Neural cell (in vitro differentiated cells): ENCODE measurements around the gene AFF3. TPM values are rescaled to one million over a fixed set of nuclear protein-coding genes. Genes with fewer than 3 reads are reported as not detected.
A peak's percentile ranks its signal among the peaks of the same experiment; 100 is the strongest.

Experiments
- H2AFZ ChIP-seq: fragments of 200-600, 300-800 bp; sonication (generic), shearing (Covaris generic); 2 replicates; pipeline ENCODE4 v1.6.0; 2014; ENCODE audit warnings: low read depth, mild to moderate bottlenecking, antibody characterized with exemption, low read length, moderate library complexity
- H3F3A ChIP-seq: fragments of 200-600 bp; shearing (Covaris generic); 2 replicates; pipeline ENCODE4 v1.6.1; 2016; ENCODE audit warnings: mild to moderate bottlenecking, moderate library complexity, mixed read lengths, antibody characterized with exemption, low read length; ENCODE audit not compliant: insufficient read depth, poor library complexity, severe bottlenecking
- H3K27ac ChIP-seq: fragments of 200-600, 300-800 bp; sonication (generic), shearing (Covaris generic); 2 replicates; pipeline ENCODE4 v1.5.1; 2014; ENCODE audit warnings: mild to moderate bottlenecking, low read length, moderate library complexity
- H3K27me3 ChIP-seq: fragments of 300-800, 200-600 bp; sonication (generic), shearing (Covaris generic); 2 replicates; pipeline ENCODE4 v1.6.0; 2014; ENCODE audit warnings: mild to moderate bottlenecking, low read depth, low read length, moderate library complexity; ENCODE audit not compliant: insufficient read depth
- H3K36me3 ChIP-seq: fragments of 300-800, 200-600 bp; sonication (generic), shearing (Covaris generic); 2 replicates; pipeline ENCODE4 v1.5.1; 2014; ENCODE audit warnings: mild to moderate bottlenecking, antibody characterized with exemption, low read length, moderate library complexity; ENCODE audit not compliant: insufficient read depth
- H3K4me2 ChIP-seq: fragments of 300-800, 200-600 bp; sonication (generic), shearing (Covaris generic); 2 replicates; pipeline ENCODE4 v1.6.0; 2014; ENCODE audit warnings: mild to moderate bottlenecking, low read length
- H3K4me3 ChIP-seq: fragments of 300-800, 200-600 bp; sonication (generic), shearing (Covaris generic); 2 replicates; pipeline ENCODE4 v1.5.1; 2014; ENCODE audit warnings: mild to moderate bottlenecking, low read length, moderate library complexity
- H3K79me2 ChIP-seq: fragments of 200-600 bp; shearing (Covaris generic); replicated peaks from 2 replicates; pipeline ENCODE4 v1.6.0; 2014; ENCODE audit warnings: mild to moderate bottlenecking, low read length, moderate library complexity; ENCODE audit not compliant: insufficient read depth
- H3K9ac ChIP-seq: fragments of 300-800, 200-600 bp; sonication (generic), shearing (Covaris generic); 2 replicates; pipeline ENCODE4 v1.6.1; 2016; ENCODE audit warnings: mild to moderate bottlenecking, low read length, mixed read lengths
- H3K9me2 ChIP-seq: fragments of 200-600 bp; shearing (Covaris generic); 2 replicates; pipeline ENCODE4 v1.6.1; 2016; ENCODE audit warnings: mild to moderate bottlenecking, low read length, mixed read lengths; ENCODE audit not compliant: insufficient read depth
- H3K9me3 ChIP-seq: fragments of 200-600, 300-800 bp; sonication (generic), shearing (Covaris generic); 2 replicates; pipeline ENCODE4 v1.6.1; 2016; ENCODE audit warnings: mild to moderate bottlenecking, mixed run types, low read length, moderate library complexity, mixed read lengths
- H4K20me1 ChIP-seq: fragments of 200-600 bp; shearing (Covaris generic); 2 replicates; pipeline ENCODE4 v1.6.1; 2016; ENCODE audit warnings: mild to moderate bottlenecking, mixed run types; ENCODE audit not compliant: insufficient read depth
- EP300 ChIP-seq: fragments of 450-650 bp; conservative IDR thresholded peaks from 2 replicates; pipeline ENCODE4 v1.6.1; 2014; ENCODE audit warnings: antibody characterized with exemption, mild to moderate bottlenecking, moderate library complexity; ENCODE audit not compliant: poor library complexity, severe bottlenecking
- EZH2 ChIP-seq: fragments of 200-600, 300-800 bp; shearing (Covaris generic), sonication (generic); IDR thresholded peaks from 2 replicates; pipeline ENCODE4 v1.6.1; 2014; ENCODE audit warnings: antibody characterized with exemption, low read length, borderline replicate concordance, mild to moderate bottlenecking; ENCODE audit not compliant: insufficient read depth, poor library complexity, severe bottlenecking
- MXI1 ChIP-seq: fragments of 450-650 bp; conservative IDR thresholded peaks from 2 replicates; pipeline ENCODE4 v1.6.1; 2014; ENCODE audit warnings: antibody characterized with exemption, mild to moderate bottlenecking; ENCODE audit not compliant: poor library complexity, severe bottlenecking
- RAD21 ChIP-seq: fragments of 450-650 bp; conservative IDR thresholded peaks from 2 replicates; pipeline ENCODE4 v1.6.1; 2014; ENCODE audit warnings: antibody characterized with exemption, mild to moderate bottlenecking, moderate library complexity
- SMC3 ChIP-seq: fragments of 450-650 bp; conservative IDR thresholded peaks from 2 replicates; pipeline ENCODE4 v1.6.1; 2014; ENCODE audit warnings: antibody characterized with exemption, mild to moderate bottlenecking, moderate library complexity; ENCODE audit not compliant: poor library complexity
- TAF1 ChIP-seq: IDR thresholded peaks from 2 replicates; pipeline ENCODE4 v1.6.1; 2012; ENCODE audit warnings: low read depth
- polyA plus RNA-seq: library from polyadenylated mRNA; depleted of rRNA; stranded (reverse); fragments of >200 nt; gene quantifications from 2 replicates; pipeline ENCODE4 v1.2.3, GENCODE V29; 2014
- TF ChIP-seq, protein P1 (sequence below): fragments of 450-650 bp; IDR thresholded peaks from 2 replicates; pipeline ENCODE4 v1.5.1; 2014; ENCODE audit warnings: antibody characterized with exemption, mild to moderate bottlenecking, moderate library complexity; ENCODE audit not compliant: poor library complexity, severe bottlenecking
- TF ChIP-seq, protein P2 (sequence below): IDR thresholded peaks from 2 replicates; pipeline ENCODE4 v1.6.1; 2012; ENCODE audit warnings: borderline replicate concordance

AFF3 gene
- polyA plus RNA-seq, 1 donor from 2014 or later: 5.1 TPM

DNA sequence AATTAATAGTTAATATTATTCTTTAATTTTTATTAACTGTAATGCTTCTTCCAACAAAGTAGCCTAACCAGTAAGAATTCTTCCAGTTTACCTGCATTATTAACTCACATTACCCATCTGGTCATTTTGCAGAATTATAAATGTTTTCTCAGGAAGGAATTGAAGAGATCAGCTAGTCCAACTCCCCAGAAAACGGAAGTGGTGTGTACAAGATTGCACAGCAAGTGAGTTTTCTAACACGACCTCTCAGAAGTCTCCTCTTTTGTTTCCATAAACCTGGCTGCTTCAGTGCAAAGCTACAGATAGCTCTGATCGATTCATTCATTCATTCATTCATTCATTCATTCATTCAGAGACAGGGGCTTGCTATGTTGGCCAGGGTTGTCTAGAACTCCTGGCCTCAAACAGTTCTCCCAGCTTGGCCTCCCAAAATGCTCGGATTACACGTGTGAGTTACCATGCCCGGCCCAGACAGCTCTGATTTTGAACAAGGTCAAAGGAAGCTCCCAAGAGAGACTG, 523.8 kb downstream of the AFF3 start:
- Histone ChIP-seq H3K27me3 (no peaks in the 10 kb centered on the region), H3K4me3 (no peak overlapping the region), H3K9me3 (no peaks in the 10 kb centered on the region), H3K4me2 (no peak overlapping the region), H3K27ac (peak overlapping the region; percentile 13), H4K20me1 (no peaks in the 10 kb centered on the region), H3K9ac (no peak overlapping the region), H3F3A (no peaks in the 10 kb centered on the region), H3K79me2 (no peaks in the 10 kb centered on the region), H3K9me2 (no peaks in the 10 kb centered on the region), H3K36me3 (no peaks in the 10 kb centered on the region), H2AFZ (no peak overlapping the region)
- TF ChIP-seq MXI1 (no peak), EZH2 (no peak)

DNA sequence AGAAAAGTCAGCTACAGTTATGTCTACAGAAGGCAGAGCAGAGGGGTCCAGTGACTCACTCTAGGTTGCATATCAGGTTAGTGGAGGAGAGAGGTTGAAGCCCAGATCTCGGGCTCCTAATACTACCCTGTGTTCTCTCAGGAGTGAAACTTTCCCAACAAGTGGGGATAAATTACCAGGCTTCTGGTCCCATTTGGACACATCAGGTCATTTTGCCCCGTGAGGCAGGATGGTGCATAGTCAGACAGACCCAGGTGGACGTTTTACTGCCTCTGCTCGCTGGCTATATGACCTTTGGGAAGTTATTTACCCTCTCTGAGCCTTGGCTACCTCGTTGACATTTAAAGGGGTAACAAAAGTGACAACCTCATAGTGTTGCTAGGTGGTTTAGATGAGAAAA, 524.6 kb downstream of the AFF3 start:
- Histone ChIP-seq H3K4me2 (no peak overlapping the region), H3K79me2 (no peaks in the 10 kb centered on the region), H4K20me1 (no peaks in the 10 kb centered on the region), H3K27me3 (no peaks in the 10 kb centered on the region), H3K36me3 (no peaks in the 10 kb centered on the region), H3K9ac (no peak overlapping the region), H3K4me3 (no peak overlapping the region), H3K9me2 (no peaks in the 10 kb centered on the region), H3F3A (no peaks in the 10 kb centered on the region), H3K27ac (no peak overlapping the region), H3K9me3 (no peaks in the 10 kb centered on the region), H2AFZ (no peak overlapping the region)
- TF ChIP-seq, protein P1, sequence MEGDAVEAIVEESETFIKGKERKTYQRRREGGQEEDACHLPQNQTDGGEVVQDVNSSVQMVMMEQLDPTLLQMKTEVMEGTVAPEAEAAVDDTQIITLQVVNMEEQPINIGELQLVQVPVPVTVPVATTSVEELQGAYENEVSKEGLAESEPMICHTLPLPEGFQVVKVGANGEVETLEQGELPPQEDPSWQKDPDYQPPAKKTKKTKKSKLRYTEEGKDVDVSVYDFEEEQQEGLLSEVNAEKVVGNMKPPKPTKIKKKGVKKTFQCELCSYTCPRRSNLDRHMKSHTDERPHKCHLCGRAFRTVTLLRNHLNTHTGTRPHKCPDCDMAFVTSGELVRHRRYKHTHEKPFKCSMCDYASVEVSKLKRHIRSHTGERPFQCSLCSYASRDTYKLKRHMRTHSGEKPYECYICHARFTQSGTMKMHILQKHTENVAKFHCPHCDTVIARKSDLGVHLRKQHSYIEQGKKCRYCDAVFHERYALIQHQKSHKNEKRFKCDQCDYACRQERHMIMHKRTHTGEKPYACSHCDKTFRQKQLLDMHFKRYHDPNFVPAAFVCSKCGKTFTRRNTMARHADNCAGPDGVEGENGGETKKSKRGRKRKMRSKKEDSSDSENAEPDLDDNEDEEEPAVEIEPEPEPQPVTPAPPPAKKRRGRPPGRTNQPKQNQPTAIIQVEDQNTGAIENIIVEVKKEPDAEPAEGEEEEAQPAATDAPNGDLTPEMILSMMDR: no peak
- TF ChIP-seq, protein P2, sequence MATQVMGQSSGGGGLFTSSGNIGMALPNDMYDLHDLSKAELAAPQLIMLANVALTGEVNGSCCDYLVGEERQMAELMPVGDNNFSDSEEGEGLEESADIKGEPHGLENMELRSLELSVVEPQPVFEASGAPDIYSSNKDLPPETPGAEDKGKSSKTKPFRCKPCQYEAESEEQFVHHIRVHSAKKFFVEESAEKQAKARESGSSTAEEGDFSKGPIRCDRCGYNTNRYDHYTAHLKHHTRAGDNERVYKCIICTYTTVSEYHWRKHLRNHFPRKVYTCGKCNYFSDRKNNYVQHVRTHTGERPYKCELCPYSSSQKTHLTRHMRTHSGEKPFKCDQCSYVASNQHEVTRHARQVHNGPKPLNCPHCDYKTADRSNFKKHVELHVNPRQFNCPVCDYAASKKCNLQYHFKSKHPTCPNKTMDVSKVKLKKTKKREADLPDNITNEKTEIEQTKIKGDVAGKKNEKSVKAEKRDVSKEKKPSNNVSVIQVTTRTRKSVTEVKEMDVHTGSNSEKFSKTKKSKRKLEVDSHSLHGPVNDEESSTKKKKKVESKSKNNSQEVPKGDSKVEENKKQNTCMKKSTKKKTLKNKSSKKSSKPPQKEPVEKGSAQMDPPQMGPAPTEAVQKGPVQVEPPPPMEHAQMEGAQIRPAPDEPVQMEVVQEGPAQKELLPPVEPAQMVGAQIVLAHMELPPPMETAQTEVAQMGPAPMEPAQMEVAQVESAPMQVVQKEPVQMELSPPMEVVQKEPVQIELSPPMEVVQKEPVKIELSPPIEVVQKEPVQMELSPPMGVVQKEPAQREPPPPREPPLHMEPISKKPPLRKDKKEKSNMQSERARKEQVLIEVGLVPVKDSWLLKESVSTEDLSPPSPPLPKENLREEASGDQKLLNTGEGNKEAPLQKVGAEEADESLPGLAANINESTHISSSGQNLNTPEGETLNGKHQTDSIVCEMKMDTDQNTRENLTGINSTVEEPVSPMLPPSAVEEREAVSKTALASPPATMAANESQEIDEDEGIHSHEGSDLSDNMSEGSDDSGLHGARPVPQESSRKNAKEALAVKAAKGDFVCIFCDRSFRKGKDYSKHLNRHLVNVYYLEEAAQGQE: no peak
- no peak for TF ChIP-seq EZH2
- no peak for TF ChIP-seq SMC3
- no peak for TF ChIP-seq RAD21
- TF ChIP-seq EP300: no peak
- TF ChIP-seq TAF1: no peak

DNA sequence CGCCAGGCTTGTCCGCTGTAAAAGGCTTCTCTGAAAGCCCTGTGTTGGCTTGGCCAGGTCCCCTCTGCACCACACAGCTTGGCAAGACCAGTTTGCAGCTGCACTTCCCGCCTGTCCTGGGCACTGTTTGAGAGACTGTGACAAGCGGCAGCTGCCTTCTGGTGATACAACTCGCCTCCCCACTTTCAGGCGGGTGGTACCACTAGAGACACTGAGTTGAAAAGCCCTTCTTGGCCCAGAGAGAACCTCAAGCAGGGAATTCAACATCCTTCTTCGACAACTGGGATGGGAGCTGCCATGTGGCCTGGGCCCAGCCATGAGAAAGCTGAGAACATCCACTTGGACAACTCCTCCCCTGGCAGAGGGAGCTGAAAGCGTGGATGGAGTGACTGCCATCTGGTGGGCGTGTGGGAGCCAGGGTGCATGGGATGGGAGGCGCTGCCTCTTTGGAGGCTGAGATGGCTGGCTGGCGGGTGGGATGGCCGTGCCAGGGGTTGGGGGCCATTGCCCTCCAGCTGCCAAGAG, 527.1 kb downstream of the AFF3 start:
- H3K9ac ChIP-seq: no peak overlapping the region
- no peak overlapping the region for H3K27ac ChIP-seq
- no peaks in the 10 kb centered on the region for H4K20me1 ChIP-seq
- H3F3A ChIP-seq: no peaks in the 10 kb centered on the region
- H3K79me2 ChIP-seq: no peaks in the 10 kb centered on the region
- H3K9me3 ChIP-seq: no peaks in the 10 kb centered on the region
- H3K4me2 ChIP-seq: no peak overlapping the region
- H3K27me3 ChIP-seq: no peaks in the 10 kb centered on the region
- H3K9me2 ChIP-seq: no peaks in the 10 kb centered on the region
- no peak for TF ChIP-seq SMC3
- TF ChIP-seq, protein P1: no peak
- H3K36me3 ChIP-seq: no peaks in the 10 kb centered on the region
- H2AFZ ChIP-seq: no peak overlapping the region
- no peak overlapping the region for H3K4me3 ChIP-seq
